ENCODE results near the gene MTMR3. TPM values are rescaled to one million over a fixed set of nuclear protein-coding genes. Genes with fewer than 3 reads are reported as not detected.

The MTMR3 gene
- total and polyA plus RNA-seq, 5 donors: 9.5 to 38.0 (median 30.7) TPM

DNA sequence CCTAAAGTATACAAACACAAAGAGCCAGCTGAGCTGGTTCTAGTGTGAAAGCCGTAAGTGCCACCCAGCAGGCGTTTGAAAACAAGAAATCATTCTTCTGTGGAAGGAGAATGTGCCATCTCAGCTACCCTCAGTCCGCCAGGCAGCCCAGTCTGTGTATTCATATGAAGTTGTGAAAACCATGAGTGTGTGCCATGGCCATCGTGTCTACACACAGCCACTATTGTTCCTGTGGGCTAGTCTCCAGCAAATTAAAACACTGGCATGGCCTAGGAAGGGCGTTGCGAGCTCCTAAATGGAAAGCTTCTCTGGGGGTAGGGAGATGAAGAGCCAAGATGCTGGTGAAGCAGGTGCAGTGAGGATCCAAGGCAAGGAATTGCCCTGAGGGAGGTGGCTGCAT, 145.8 kb downstream of the MTMR3 start:
- H3K4me1 ChIP-seq (ENCODE audit: control insufficient read depth, insufficient read depth, low read length): peaks cover 7% of the 10 kb centered on the region
- no peak overlapping the region for H3K4me3 ChIP-seq (ENCODE audit: low read length)
- DNase-seq (no peak), ATAC-seq (no peak)
- no peaks in the 10 kb centered on the region for H3K9me3 ChIP-seq (ENCODE audit: control insufficient read depth, low read length)
- no peaks in the 10 kb centered on the region for H3K27me3 ChIP-seq (ENCODE audit: control insufficient read depth, insufficient read depth)
- 90% methylated on average over 6 of the region's 6 CpGs for WGBS
- no peak overlapping the region for H3K27ac ChIP-seq (ENCODE audit: low read length)
- intact Hi-C loops (cut with DNase I): no loop called here

DNA sequence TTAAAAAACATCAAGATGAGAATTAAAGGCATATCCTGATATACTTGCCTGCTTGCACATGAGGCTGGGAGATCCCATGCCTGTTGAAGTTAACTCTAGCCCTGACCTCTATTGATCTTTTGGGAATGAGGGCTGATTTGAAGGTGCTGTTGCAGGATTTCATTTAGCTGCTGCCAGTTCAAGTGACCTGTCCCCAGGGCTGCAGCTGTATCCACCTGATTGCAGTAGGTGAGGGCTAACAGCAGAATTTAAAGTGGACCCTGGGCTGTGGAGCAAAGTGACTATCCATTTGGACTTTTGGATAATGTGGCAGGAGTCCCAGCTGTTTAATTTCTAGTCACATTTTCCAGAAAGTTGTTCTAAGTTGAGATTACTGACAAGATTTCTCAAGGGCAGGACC, 146.5 kb downstream of the MTMR3 start:
- Histone ChIP-seq H3K4me1 (ENCODE audit: control insufficient read depth, insufficient read depth, low read length) (peaks cover 7% of the 10 kb centered on the region), H3K9me3 (ENCODE audit: control insufficient read depth, low read length) (no peaks in the 10 kb centered on the region), H3K4me3 (ENCODE audit: low read length) (no peak overlapping the region), H3K27ac (ENCODE audit: low read length) (no peak overlapping the region), H3K27me3 (ENCODE audit: control insufficient read depth, insufficient read depth) (no peaks in the 10 kb centered on the region)
- intact Hi-C loops (cut with DNase I): no loop called here
- ATAC-seq: no peak
- no peak for DNase-seq

GRCh38 chr22:30030329-30030728, 147.4 kb downstream of the MTMR3 start:
- peaks cover 7% of the 10 kb centered on the region for H3K4me1 ChIP-seq (ENCODE audit: control insufficient read depth, insufficient read depth, low read length)
- H3K9me3 ChIP-seq (ENCODE audit: control insufficient read depth, low read length): no peaks in the 10 kb centered on the region
- DNase-seq (no peak), ATAC-seq (no peak)
- intact Hi-C loops (cut with DNase I): no loop called here
- H3K27me3 ChIP-seq (ENCODE audit: control insufficient read depth, insufficient read depth): no peaks in the 10 kb centered on the region
- H3K4me3 ChIP-seq (ENCODE audit: low read length): no peak overlapping the region
- H3K27ac ChIP-seq (ENCODE audit: low read length): no peak overlapping the region
- WGBS: 91% methylated on average over 5 of the region's 5 CpGs

- H3K4me3 ChIP-seq (ENCODE audit: low read length): no peak overlapping the region
These were observed 148.4 kb downstream of the MTMR3 start for GRCh38 chr22:30031328-30031727.

DNA sequence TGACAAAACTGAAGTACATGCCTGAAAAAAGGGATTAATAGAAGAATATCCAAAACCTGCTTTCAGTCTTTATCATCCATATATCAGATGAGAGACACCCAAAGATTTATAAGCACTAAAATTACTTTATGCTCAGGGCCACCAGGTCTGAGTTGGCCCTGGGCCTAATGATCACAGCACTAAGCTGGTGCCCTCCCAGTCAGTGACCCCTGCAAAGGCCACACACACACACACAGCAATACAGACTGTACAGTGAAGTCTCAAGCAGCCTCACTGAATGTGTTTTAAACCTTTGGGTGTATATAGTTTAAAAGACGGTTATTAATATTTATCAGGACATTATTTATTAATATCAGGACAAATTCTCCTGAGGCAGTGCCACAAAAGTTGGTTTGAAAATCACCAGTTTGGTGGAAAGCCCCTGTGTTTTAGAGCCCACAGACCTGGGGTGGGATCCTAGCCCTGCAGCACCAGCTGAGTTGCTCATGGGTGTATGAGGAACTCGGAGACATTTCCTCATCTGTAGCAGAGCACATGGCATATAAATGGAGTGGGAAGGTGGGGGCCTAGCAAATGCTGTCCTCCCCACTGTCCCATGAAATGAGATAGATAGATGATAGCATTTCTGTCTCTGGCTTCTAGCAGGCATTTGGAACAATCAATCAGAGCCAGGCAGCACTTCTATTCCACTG, 148.9 kb downstream of the MTMR3 start:
- Histone ChIP-seq H3K27me3 (ENCODE audit: control insufficient read depth, insufficient read depth) (no peaks in the 10 kb centered on the region), H3K4me3 (ENCODE audit: low read length) (no peak overlapping the region), H3K9me3 (ENCODE audit: control insufficient read depth, low read length) (no peaks in the 10 kb centered on the region), H3K27ac (ENCODE audit: low read length) (no peak overlapping the region), H3K4me1 (ENCODE audit: control insufficient read depth, insufficient read depth, low read length) (peaks cover 7% of the 10 kb centered on the region)
- 83% methylated on average over 2 of the region's 2 CpGs for WGBS
- intact Hi-C loops (cut with DNase I): no loop called here
- ATAC-seq (no peak), DNase-seq (no peak)

More at GRCh38 chr22:30031328-30031727, 148.4 kb downstream of the MTMR3 start:
- WGBS: 97% methylated on average over 3 of the region's 3 CpGs
- DNase-seq (no peak), ATAC-seq (no peak)
- no peak overlapping the region for H3K27ac ChIP-seq (ENCODE audit: low read length)
- no peaks in the 10 kb centered on the region for H3K9me3 ChIP-seq (ENCODE audit: control insufficient read depth, low read length)
- intact Hi-C loops (cut with DNase I): no loop called here
- H3K4me1 ChIP-seq (ENCODE audit: control insufficient read depth, insufficient read depth, low read length): peaks cover 7% of the 10 kb centered on the region
- H3K27me3 ChIP-seq (ENCODE audit: control insufficient read depth, insufficient read depth): no peaks in the 10 kb centered on the region

GRCh38 chr22:30033137-30033536, 150.2 kb downstream of the MTMR3 start:
- Histone ChIP-seq H3K27ac (ENCODE audit: low read length) (no peak overlapping the region), H3K4me1 (ENCODE audit: control insufficient read depth, insufficient read depth, low read length) (peaks cover 3% of the 10 kb centered on the region), H3K4me3 (ENCODE audit: low read length) (no peak overlapping the region), H3K27me3 (ENCODE audit: control insufficient read depth, insufficient read depth) (no peaks in the 10 kb centered on the region), H3K9me3 (ENCODE audit: control insufficient read depth, low read length) (no peaks in the 10 kb centered on the region)
- intact Hi-C loops (cut with DNase I): no loop called here
- no peak for ATAC-seq
- 81% methylated on average over 4 of the region's 4 CpGs for WGBS
- no peak for DNase-seq

DNA sequence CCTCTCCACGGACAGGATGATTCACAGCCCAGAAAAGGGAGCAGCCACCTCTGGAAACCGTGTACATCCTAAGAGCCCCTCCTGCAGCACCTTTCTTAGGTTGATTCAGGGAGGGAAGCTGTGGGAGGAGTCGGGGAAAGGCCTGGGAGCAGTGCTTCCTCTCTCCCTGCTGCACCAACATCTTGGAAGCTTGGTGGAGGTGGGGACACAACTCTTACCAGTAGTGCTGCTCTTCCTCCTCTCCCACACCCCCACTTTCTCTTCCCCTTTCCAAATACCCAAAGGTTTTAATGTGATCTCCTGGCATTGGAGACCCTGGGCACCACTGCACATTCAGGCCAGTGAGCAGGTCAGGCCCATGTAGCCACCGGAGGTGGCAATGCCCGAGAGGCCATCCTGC, 150.9 kb downstream of the MTMR3 start:
- 70% methylated on average over 5 of the region's 5 CpGs for WGBS
- ATAC-seq (no peak), DNase-seq (no peak)
- no peaks in the 10 kb centered on the region for H3K9me3 ChIP-seq (ENCODE audit: control insufficient read depth, low read length)
- no peaks in the 10 kb centered on the region for H3K4me1 ChIP-seq (ENCODE audit: control insufficient read depth, insufficient read depth, low read length)
- no peak overlapping the region for H3K4me3 ChIP-seq (ENCODE audit: low read length)
- intact Hi-C loops (cut with DNase I): no loop called here
- no peaks in the 10 kb centered on the region for H3K27me3 ChIP-seq (ENCODE audit: control insufficient read depth, insufficient read depth)
- H3K27ac ChIP-seq (ENCODE audit: low read length): no peak overlapping the region

- peak in 1 of 2 donors; percentile 6 for ATAC-seq
- intact Hi-C loops (cut with DNase I): no loop called here
These were observed 153.7 kb downstream of the MTMR3 start for GRCh38 chr22:30036656-30037055.

DNA sequence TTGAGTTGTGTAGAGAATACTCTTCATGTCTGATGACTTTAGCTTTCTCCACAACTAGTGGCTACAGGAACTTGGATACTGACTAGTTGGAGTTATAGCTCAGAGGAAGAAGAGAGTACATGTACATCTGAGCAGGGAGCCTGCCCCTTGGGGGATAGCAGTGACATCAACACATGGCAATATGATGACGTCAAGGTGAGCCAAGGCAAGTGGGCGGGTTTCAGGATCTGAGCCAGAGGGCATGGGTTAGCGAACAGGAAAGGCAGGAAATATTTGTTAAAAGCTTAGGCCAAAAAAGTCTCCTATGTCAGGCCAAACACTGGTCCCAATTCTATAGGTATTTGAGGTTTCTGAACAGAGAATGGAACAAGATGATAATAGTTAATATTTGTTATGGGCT, 155.2 kb downstream of the MTMR3 start:
- 60% methylated on average over 3 of the region's 3 CpGs for WGBS
- DNase-seq: peak; percentile 53 to 71 (median 57)
- Histone ChIP-seq H3K4me3 (ENCODE audit: low read length) (no peak overlapping the region), H3K4me1 (ENCODE audit: control insufficient read depth, insufficient read depth, low read length) (no peaks in the 10 kb centered on the region), H3K9me3 (ENCODE audit: control insufficient read depth, low read length) (no peaks in the 10 kb centered on the region), H3K27me3 (ENCODE audit: control insufficient read depth, insufficient read depth) (no peaks in the 10 kb centered on the region), H3K27ac (ENCODE audit: low read length) (no peak overlapping the region)
- intact Hi-C loops (cut with DNase I): no loop called here
- peak in 1 of 2 donors; percentile 68 for ATAC-seq

More at GRCh38 chr22:30036656-30037055, 153.7 kb downstream of the MTMR3 start:
- no peaks in the 10 kb centered on the region for H3K4me1 ChIP-seq (ENCODE audit: control insufficient read depth, insufficient read depth, low read length)
- no peak overlapping the region for H3K27ac ChIP-seq (ENCODE audit: low read length)
- no peaks in the 10 kb centered on the region for H3K9me3 ChIP-seq (ENCODE audit: control insufficient read depth, low read length)
- no peak overlapping the region for H3K4me3 ChIP-seq (ENCODE audit: low read length)
- no peak for DNase-seq
- WGBS: 79% methylated on average over 2 of the region's 2 CpGs
- H3K27me3 ChIP-seq (ENCODE audit: control insufficient read depth, insufficient read depth): no peaks in the 10 kb centered on the region

- no peak overlapping the region for H3K27ac ChIP-seq (ENCODE audit: low read length)
- H3K27me3 ChIP-seq (ENCODE audit: control insufficient read depth, insufficient read depth): no peaks in the 10 kb centered on the region
- DNase-seq (no peak), ATAC-seq (no peak)
- intact Hi-C loops (cut with DNase I): no loop called here
- no peak overlapping the region for H3K4me3 ChIP-seq (ENCODE audit: low read length)
- WGBS: 87% methylated on average over 11 of the region's 11 CpGs
- no peaks in the 10 kb centered on the region for H3K9me3 ChIP-seq (ENCODE audit: control insufficient read depth, low read length)
- H3K4me1 ChIP-seq (ENCODE audit: control insufficient read depth, insufficient read depth, low read length): no peaks in the 10 kb centered on the region
These were observed 157.7 kb downstream of the MTMR3 start for GRCh38 chr22:30040499-30041260.

- H3K27ac ChIP-seq (ENCODE audit: low read length): no peak overlapping the region
- H3K4me1 ChIP-seq (ENCODE audit: control insufficient read depth, insufficient read depth, low read length): no peaks in the 10 kb centered on the region
- intact Hi-C loops (cut with DNase I): no loop called here
- no peaks in the 10 kb centered on the region for H3K27me3 ChIP-seq (ENCODE audit: control insufficient read depth, insufficient read depth)
- H3K9me3 ChIP-seq (ENCODE audit: control insufficient read depth, low read length): no peaks in the 10 kb centered on the region
- no peak overlapping the region for H3K4me3 ChIP-seq (ENCODE audit: low read length)
- ATAC-seq: no peak
- 69% methylated on average over 2 of the region's 2 CpGs for WGBS
- no peak for DNase-seq
These were observed 158.5 kb downstream of the MTMR3 start for GRCh38 chr22:30041475-30041874.
